GM12872 (cell line): ENCODE measurements around the gene BCLAF3.

Experiments used
- CTCF ChIP-seq: IDR thresholded peaks from 3 replicates; pipeline ENCODE4 v1.5.1; 2011; ENCODE audit warnings: low read depth, mild to moderate bottlenecking, low read length, moderate library complexity; ENCODE audit not compliant: insufficient read depth

BCLAF3 gene

GRCh38 chrX:19968276-19968675, 22.6 kb downstream of the BCLAF3 start:
- no peak for TF ChIP-seq CTCF

- no peak for TF ChIP-seq CTCF
Observed at GRCh38 chrX:19966056-19966455, 24.8 kb downstream of the BCLAF3 start.

GRCh38 chrX:19964017-19964710, 26.7 kb downstream of the BCLAF3 start:
- TF ChIP-seq CTCF: no peak

- no peak for TF ChIP-seq CTCF
Observed at GRCh38 chrX:19960913-19961312, 29.9 kb downstream of the BCLAF3 start.

- no peak for TF ChIP-seq CTCF
Observed at GRCh38 chrX:19958552-19959486, 32.0 kb downstream of the BCLAF3 start.

GRCh38 chrX:19956923-19957322, 33.9 kb downstream of the BCLAF3 start:
- TF ChIP-seq CTCF: no peak

GRCh38 chrX:19956306-19956705, 34.6 kb downstream of the BCLAF3 start:
- no peak for TF ChIP-seq CTCF
